K562 (cell line): Measurements from ENCODE around the gene FXYD3. TPM values are rescaled to one million over a fixed set of nuclear protein-coding genes. Genes with fewer than 3 reads are reported as not detected.

Experiments used
- ATF2 ChIP-seq: sonication (generic); formaldehyde crosslinking; IDR thresholded peaks from 2 replicates; pipeline ENCODE4 v1.8.1; 2022; ENCODE audit warnings: missing genetic modification reagents
- BRF2 ChIP-seq: IDR thresholded peaks from 3 replicates; pipeline ENCODE4 v1.6.1; 2011; ENCODE audit warnings: borderline replicate concordance, mild to moderate bottlenecking; ENCODE audit not compliant: insufficient read length, insufficient read depth
- CTCFL ChIP-seq: IDR thresholded peaks from 2 replicates; pipeline ENCODE4 v1.6.1; 2011; ENCODE audit warnings: borderline replicate concordance, low read depth, mild to moderate bottlenecking, moderate library complexity, low read length; ENCODE audit not compliant: insufficient read depth, poor library complexity, severe bottlenecking
- ETV6 ChIP-seq, 3 experiments: fragments of 150-350 bp in 1 of 3; sonication (generic) in 1 of 3; formaldehyde crosslinking in 1 of 3; IDR thresholded peaks; 2 replicates each; pipeline versions ENCODE4 v1.6.1 to v1.8.0; 2014 to 2022; ENCODE audit warnings: borderline replicate concordance in 2 of 3, low read depth in 2 of 3, antibody characterized with exemption in 1 of 3, low read length in 1 of 3, mild to moderate bottlenecking in 1 of 3, missing genetic modification reagents in 1 of 3
- JUNB ChIP-seq: fragments of 450-650 bp; formaldehyde crosslinking; conservative IDR thresholded peaks from 2 replicates; pipeline ENCODE4 v1.4.0; 2020; ENCODE audit warnings: mild to moderate bottlenecking
- MAX ChIP-seq: sonication (generic); formaldehyde crosslinking; IDR thresholded peaks from 2 replicates; pipeline ENCODE4 v1.9.0; 2022; ENCODE audit warnings: mild to moderate bottlenecking, missing genetic modification reagents
- MTA1 ChIP-seq: fragments of 450-650 bp; IDR thresholded peaks from 2 replicates; pipeline ENCODE4 v1.6.1; 2017; ENCODE audit warnings: borderline replicate concordance
- SUPT5H ChIP-seq: fragments of 450-650 bp; IDR thresholded peaks from 2 replicates; pipeline ENCODE4 v1.6.1; 2016
- TBL1XR1 ChIP-seq, 2 experiments: IDR thresholded peaks; 2 replicates each; pipeline ENCODE4 v1.6.1; 2012; ENCODE audit warnings: improper control_type of control experiment in 2 of 2, low read length in 2 of 2, mild to moderate bottlenecking in 1 of 2
- ZBTB7A ChIP-seq: IDR thresholded peaks from 2 replicates; pipeline ENCODE4 v1.6.1; 2011; ENCODE audit warnings: low read depth, mild to moderate bottlenecking, low read length, moderate library complexity, borderline replicate concordance; ENCODE audit not compliant: control insufficient read depth
- ZNF41 ChIP-seq: fragments of 250-450 bp; sonication (Bioruptor Pico); conservative IDR thresholded peaks from 2 replicates; pipeline ENCODE4 v1.4.0; 2020; ENCODE audit warnings: mild to moderate bottlenecking
- ZNF764 ChIP-seq: fragments of 250-450 bp; sonication (Bioruptor Pico); IDR thresholded peaks from 2 replicates; pipeline ENCODE4 v1.4.0; 2020; ENCODE audit warnings: low read depth, mild to moderate bottlenecking, moderate library complexity
- polyA plus RNA-seq, 8 experiments: library from polyadenylated mRNA; depleted of rRNA in 4 of 8; stranded (reverse) in 5 of 8; unstranded in 3 of 8; fragments of >200 nt; fragmentation: Nextera tagmentation in 2 of 8; fragmentation: Illumina TruSeq in 1 of 8; extraction: Ambion mirVana in 2 of 8; extraction: Trizol in 1 of 8; gene quantifications; 2 replicates each; pipeline versions ENCODE4 v1.2.1 to v1.2.3, GENCODE V29; 2011 to 2014; ENCODE audit warnings: inconsistent platforms in 1 of 8, missing spikeins in 1 of 8
- total RNA-seq, 7 experiments: library from RNA; depleted of rRNA in 6 of 7; stranded (reverse); fragments of >200 nt in 6 of 7; fragmentation: Illumina TruSeq in 2 of 7; extraction: Trizol in 2 of 7; gene quantifications; 2 replicates each; pipeline versions ENCODE4 v1.2.1 to v1.2.3, GENCODE V29; 2011 to 2021; ENCODE audit warnings: low replicate concordance in 1 of 7
- TF ChIP-seq, protein P1 (sequence below): fragments of 250-450 bp; sonication (Bioruptor Pico); IDR thresholded peaks from 2 replicates; pipeline ENCODE4 v1.5.0; 2022; ENCODE audit warnings: mild to moderate bottlenecking
- TF ChIP-seq, protein P2 (sequence below): fragments of 250-450 bp; sonication (Bioruptor Pico); IDR thresholded peaks from 2 replicates; pipeline ENCODE4 v1.5.0; 2020; ENCODE audit warnings: mild to moderate bottlenecking, borderline replicate concordance

Gene FXYD3
- total and polyA plus RNA-seq, 9 of the 15 experiments (the other 6 are each of a cell fraction or from before 2014, with no cell fraction given), result 0.24 TPM; not detected in 8

GRCh38 chr19:35142606-35143230 lies 27.1 kb downstream of the FXYD3 start (continued):
- TF ChIP-seq ZNF41 (no peak), ETV6 (IDR thresholded peaks at IDR 0.05; ENCODE audit: borderline replicate concordance in 1 of 2, low read depth in 2 of 2, low read length in 1 of 2) (no peak), ETV6 (CRISPR knock-in tag; IDR thresholded peaks at IDR 0.05; ENCODE audit: borderline replicate concordance) (no peak), SUPT5H (no peak), MAX (CRISPR knock-in tag) (no peak), ZNF764 (CRISPR knock-in tag) (no peak), ZBTB7A (peak; percentile 81), JUNB (CRISPR knock-in tag) (no peak), ATF2 (CRISPR knock-in tag) (no peak), CTCFL (peak; percentile 95), MTA1 (no peak), TBL1XR1 (IDR thresholded peaks at IDR 0.05; ENCODE audit: low read length in 2 of 2) (no peak), BRF2 (no peak)
- TF ChIP-seq, protein P1, sequence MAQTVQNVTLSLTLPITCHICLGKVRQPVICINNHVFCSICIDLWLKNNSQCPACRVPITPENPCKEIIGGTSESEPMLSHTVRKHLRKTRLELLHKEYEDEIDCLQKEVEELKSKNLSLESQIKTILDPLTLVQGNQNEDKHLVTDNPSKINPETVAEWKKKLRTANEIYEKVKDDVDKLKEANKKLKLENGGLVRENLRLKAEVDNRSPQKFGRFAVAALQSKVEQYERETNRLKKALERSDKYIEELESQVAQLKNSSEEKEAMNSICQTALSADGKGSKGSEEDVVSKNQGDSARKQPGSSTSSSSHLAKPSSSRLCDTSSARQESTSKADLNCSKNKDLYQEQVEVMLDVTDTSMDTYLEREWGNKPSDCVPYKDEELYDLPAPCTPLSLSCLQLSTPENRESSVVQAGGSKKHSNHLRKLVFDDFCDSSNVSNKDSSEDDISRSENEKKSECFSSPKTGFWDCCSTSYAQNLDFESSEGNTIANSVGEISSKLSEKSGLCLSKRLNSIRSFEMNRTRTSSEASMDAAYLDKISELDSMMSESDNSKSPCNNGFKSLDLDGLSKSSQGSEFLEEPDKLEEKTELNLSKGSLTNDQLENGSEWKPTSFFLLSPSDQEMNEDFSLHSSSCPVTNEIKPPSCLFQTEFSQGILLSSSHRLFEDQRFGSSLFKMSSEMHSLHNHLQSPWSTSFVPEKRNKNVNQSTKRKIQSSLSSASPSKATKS (CRISPR knock-in tag), result no peak
- TF ChIP-seq, protein P2, sequence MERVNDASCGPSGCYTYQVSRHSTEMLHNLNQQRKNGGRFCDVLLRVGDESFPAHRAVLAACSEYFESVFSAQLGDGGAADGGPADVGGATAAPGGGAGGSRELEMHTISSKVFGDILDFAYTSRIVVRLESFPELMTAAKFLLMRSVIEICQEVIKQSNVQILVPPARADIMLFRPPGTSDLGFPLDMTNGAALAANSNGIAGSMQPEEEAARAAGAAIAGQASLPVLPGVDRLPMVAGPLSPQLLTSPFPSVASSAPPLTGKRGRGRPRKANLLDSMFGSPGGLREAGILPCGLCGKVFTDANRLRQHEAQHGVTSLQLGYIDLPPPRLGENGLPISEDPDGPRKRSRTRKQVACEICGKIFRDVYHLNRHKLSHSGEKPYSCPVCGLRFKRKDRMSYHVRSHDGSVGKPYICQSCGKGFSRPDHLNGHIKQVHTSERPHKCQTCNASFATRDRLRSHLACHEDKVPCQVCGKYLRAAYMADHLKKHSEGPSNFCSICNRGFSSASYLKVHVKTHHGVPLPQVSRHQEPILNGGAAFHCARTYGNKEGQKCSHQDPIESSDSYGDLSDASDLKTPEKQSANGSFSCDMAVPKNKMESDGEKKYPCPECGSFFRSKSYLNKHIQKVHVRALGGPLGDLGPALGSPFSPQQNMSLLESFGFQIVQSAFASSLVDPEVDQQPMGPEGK (CRISPR knock-in tag), result no peak
